Right lobe of liver (tissue), 4 donors: ENCODE results near the gene ZNF385A.

Experiments used
- CTCF ChIP-seq, 4 donors: fragments of 200-600 bp in 3 of 4; fragments of 450-650 bp in 1 of 4; IDR thresholded peaks; one replicate each; pipeline versions ENCODE4 v1.5.1 to v1.8.0; 2016 to 2022; ENCODE audit warnings: antibody characterized with exemption in 4 of 4, mild to moderate bottlenecking in 2 of 4
- POLR2A ChIP-seq: fragments of 450-650 bp; IDR thresholded peaks from one replicate; pipeline ENCODE4 v1.6.1; 2017; ENCODE audit warnings: antibody characterized with exemption, mild to moderate bottlenecking
- donor health status: DM: no; HTN: no; CAD: no.
- donor health status: DM: no; HTN: no; CAD: no.
- donor health status: DM: no; HTN: yes; CAD: no.

GRCh38 chr12:54357506-54358190 is 26.9 kb downstream of the ZNF385A start:
- TF ChIP-seq POLR2A, result no peak
- no peak for TF ChIP-seq CTCF (IDR thresholded peaks at IDR 0.05)
